Lower lobe of right lung (tissue), 2 donors: ENCODE results near the gene ROBO1. TPM values are rescaled to one million over a fixed set of nuclear protein-coding genes. Genes with fewer than 3 reads are reported as not detected.

Experiments
- ATAC-seq, 2 donors: fragments of 200-7000 bp; cut with Tn5 transposase; one replicate each; pipeline ENCODE4 v1.9.1; 2020 to 2022; ENCODE audit warnings: mild to moderate bottlenecking in 2 of 2, moderate library complexity in 2 of 2
- DNase-seq: peaks from one replicate; pipeline ENCODE4 v3.0.0-alpha.2; 2020
- H3K27ac ChIP-seq: fragments of 200-600 bp; one replicate; pipeline ENCODE4 v1.8.0; 2022
- H3K27me3 ChIP-seq: fragments of 200-600 bp; one replicate; pipeline ENCODE4 v1.8.0; 2022; ENCODE audit warnings: low read depth
- H3K36me3 ChIP-seq: fragments of 200-600 bp; one replicate; pipeline ENCODE4 v1.8.0; 2022; ENCODE audit warnings: mild to moderate bottlenecking
- H3K4me1 ChIP-seq: fragments of 200-600 bp; one replicate; pipeline ENCODE4 v1.8.0; 2022
- H3K4me3 ChIP-seq: fragments of 200-600 bp; one replicate; pipeline ENCODE4 v1.8.0; 2022; ENCODE audit warnings: mild to moderate bottlenecking
- H3K9me3 ChIP-seq: fragments of 200-600 bp; one replicate; pipeline ENCODE4 v1.8.0; 2022
- intact Hi-C: fragments of 100-400 bp; cut with DNase I; formaldehyde crosslinking; loops from one replicate; pipeline ENCODE4 v1.11.0; 2022
- total RNA-seq: library from RNA; stranded (reverse); fragmentation: NEBNext Ultra II Directional; extraction: Animal tissue kit (Norgen Biotek cat#: 25700); gene quantifications from one replicate; pipeline ENCODE4 v1.2.1, GENCODE V29; 2021
- TF ChIP-seq, protein P1 (sequence below): fragments of 200-600 bp; IDR thresholded peaks from one replicate; pipeline ENCODE4 v1.8.0; 2022; ENCODE audit warnings: antibody characterized with exemption, mild to moderate bottlenecking
- donor health status: DM: no; HTN: yes; CAD: no; lungs with severe emphysema.

ROBO1 gene
- total RNA-seq, 1 donor from 2014 or later, result 14.8 TPM

DNA sequence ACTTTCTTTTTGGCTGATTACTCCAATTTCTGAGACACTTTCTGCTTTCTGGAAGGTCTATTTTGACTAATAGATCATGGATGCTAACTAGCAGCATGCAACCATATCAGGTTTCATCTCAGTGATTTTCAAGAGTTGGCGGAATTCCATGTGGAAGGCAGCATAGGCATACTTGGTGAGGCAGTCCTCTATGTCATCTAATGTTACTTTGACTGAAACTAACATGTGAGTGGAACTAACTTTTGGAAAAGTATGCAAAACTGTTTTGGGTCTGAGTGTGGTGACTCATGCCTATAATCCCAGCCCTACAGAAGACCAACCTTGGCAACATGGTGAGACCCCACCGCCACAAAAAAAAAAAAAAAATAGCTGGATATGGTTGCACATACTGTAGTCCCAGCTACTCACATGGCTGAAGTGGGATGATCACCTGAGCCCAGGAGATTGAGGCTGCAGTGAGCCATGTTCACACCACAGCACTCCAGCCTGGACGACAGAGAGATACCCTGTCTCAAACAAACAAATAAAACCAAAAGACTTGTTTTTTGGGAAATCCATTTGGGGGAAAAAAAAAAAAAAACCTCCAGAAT, 1033.7 kb downstream of the ROBO1 start:
- Histone ChIP-seq H3K27ac (no peak overlapping the region), H3K27me3 (no peaks in the 10 kb centered on the region), H3K36me3 (no peaks in the 10 kb centered on the region), H3K9me3 (no peaks in the 10 kb centered on the region), H3K4me1 (no peaks in the 10 kb centered on the region), H3K4me3 (no peak overlapping the region)
- no peak for DNase-seq
- ATAC-seq, result no peak
- TF ChIP-seq, protein P1, sequence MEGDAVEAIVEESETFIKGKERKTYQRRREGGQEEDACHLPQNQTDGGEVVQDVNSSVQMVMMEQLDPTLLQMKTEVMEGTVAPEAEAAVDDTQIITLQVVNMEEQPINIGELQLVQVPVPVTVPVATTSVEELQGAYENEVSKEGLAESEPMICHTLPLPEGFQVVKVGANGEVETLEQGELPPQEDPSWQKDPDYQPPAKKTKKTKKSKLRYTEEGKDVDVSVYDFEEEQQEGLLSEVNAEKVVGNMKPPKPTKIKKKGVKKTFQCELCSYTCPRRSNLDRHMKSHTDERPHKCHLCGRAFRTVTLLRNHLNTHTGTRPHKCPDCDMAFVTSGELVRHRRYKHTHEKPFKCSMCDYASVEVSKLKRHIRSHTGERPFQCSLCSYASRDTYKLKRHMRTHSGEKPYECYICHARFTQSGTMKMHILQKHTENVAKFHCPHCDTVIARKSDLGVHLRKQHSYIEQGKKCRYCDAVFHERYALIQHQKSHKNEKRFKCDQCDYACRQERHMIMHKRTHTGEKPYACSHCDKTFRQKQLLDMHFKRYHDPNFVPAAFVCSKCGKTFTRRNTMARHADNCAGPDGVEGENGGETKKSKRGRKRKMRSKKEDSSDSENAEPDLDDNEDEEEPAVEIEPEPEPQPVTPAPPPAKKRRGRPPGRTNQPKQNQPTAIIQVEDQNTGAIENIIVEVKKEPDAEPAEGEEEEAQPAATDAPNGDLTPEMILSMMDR, result no peak
- intact Hi-C loops, result no loop called here

DNA sequence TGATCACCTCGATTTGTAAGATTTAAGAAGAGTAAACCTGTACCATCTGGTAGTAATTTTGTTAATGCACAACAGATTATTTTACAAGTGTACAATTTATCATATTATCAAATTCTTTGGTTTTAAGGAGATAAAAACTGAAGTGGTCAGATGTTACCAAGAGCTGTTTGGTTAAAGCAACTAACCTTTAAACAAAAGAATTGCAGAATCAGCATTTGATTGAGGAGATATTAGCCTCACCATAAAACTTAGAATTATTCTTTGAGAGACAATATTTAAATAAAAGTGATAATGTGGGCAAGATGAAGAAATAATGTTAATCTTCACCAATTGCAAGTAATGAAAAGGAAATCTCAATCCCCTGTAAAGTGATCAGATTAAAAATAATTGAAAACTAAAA, 1034.9 kb downstream of the ROBO1 start:
- TF ChIP-seq, protein P1, result no peak
- H3K27ac ChIP-seq, result no peak overlapping the region
- H3K4me1 ChIP-seq, result no peaks in the 10 kb centered on the region
- no peaks in the 10 kb centered on the region for H3K27me3 ChIP-seq
- intact Hi-C loops, result no loop called here
- no peaks in the 10 kb centered on the region for H3K36me3 ChIP-seq
- H3K4me3 ChIP-seq, result no peak overlapping the region
- ATAC-seq (no peak), DNase-seq (no peak)
- no peaks in the 10 kb centered on the region for H3K9me3 ChIP-seq

DNA sequence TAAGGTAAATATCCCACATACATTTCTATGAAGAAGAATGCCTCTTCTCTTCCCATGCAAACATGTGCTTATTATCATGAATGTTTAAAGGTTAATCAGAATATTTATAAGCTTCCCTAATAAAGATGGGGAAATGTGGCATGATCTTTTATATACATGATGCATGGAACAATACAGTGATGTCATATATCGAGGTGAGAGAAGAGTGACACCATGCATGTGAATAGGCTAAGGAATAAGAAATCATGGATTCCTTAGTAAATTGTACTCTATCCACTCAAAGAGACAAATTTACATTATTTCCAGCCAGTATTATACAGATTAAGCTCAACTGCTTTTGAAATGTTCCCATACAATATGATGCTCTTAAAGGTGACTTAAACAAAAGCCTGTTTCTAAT, 1035.3 kb downstream of the ROBO1 start:
- Histone ChIP-seq H3K4me3 (no peak overlapping the region), H3K9me3 (no peaks in the 10 kb centered on the region), H3K4me1 (no peaks in the 10 kb centered on the region), H3K27ac (no peak overlapping the region), H3K27me3 (no peaks in the 10 kb centered on the region), H3K36me3 (no peaks in the 10 kb centered on the region)
- DNase-seq, result no peak
- intact Hi-C loops, result no loop called here
- TF ChIP-seq, protein P1, result no peak
- no peak for ATAC-seq

DNA sequence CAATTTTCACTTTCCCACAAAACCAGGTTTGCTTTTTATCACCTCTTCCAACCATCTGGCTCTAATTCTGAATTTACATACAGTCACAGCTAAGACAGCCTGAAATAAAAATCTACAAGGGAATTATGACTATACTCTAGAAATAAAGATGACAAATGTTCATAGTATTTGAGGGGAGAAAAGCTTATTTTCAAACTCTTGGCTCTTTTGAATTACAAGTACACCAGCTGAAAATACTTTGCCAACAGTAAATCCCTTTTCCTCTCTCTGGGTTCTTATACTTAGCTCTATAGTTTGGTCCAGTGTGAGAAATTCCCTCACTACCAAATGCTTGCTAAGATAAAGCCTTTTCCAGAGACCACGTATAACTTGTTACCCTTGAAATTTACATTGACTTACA, 1037.9 kb downstream of the ROBO1 start:
- DNase-seq (no peak), ATAC-seq (no peak)
- Histone ChIP-seq H3K9me3 (no peaks in the 10 kb centered on the region), H3K4me3 (no peak overlapping the region), H3K4me1 (no peaks in the 10 kb centered on the region), H3K27ac (no peak overlapping the region), H3K27me3 (no peaks in the 10 kb centered on the region), H3K36me3 (no peaks in the 10 kb centered on the region)
- TF ChIP-seq, protein P1, result no peak
- intact Hi-C loops, result no loop called here

DNA sequence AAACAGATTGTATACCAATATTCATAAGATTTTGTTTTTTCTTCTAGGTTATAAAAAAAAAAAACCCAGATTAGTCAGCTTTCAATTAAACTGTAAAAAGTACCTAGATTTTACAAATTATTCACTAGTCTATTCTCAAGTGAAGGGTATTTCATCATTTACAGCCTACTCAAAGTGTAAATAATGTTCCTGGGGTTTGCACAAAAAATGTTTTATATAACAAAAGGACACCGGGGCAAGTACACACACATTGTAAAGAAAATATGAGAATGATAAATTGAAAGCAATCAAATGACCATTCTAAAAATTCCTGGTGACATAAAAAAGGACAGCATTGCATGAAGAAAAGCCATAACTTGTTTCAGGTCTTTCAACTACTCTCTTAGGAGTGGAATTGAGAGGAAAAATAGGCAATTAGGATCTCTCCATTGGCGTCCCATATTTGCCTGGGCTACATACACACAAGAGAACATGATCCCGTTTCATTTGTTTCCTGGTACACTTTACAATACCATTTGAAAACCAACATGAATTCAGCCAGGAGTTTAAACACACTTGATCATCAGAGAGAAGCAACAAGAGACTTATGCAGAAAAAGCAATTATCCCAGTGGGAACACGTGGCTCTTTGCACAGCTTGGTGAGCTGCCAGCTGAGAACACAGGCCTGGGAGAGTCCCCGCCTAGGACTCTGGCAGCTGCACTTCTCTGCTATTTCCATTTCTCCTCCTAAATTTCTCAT, 1039.2 kb downstream of the ROBO1 start:
- TF ChIP-seq, protein P1, result no peak
- DNase-seq, result peak; percentile 55
- H3K4me3 ChIP-seq, result no peak overlapping the region
- no peak overlapping the region for H3K27ac ChIP-seq
- no peaks in the 10 kb centered on the region for H3K27me3 ChIP-seq
- peak; percentile 61 to 72 for ATAC-seq
- no peaks in the 10 kb centered on the region for H3K9me3 ChIP-seq
- no peaks in the 10 kb centered on the region for H3K4me1 ChIP-seq
- intact Hi-C loops, result no loop called here
- no peaks in the 10 kb centered on the region for H3K36me3 ChIP-seq
